ENCODE measurements around the gene ZFHX2. TPM values are rescaled to one million over a fixed set of nuclear protein-coding genes. Genes with fewer than 3 reads are reported as not detected.
"Not testable (repeated sequence)": the region's sequence is repeated elsewhere in the genome, so short reads cannot be mapped to it uniquely, and the experiment has no call there.

ZFHX2 gene
- total and polyA plus RNA-seq, 2 of the 4 experiments (the other 2 are of a cell fraction) = 0.18 to 0.53 TPM

DNA sequence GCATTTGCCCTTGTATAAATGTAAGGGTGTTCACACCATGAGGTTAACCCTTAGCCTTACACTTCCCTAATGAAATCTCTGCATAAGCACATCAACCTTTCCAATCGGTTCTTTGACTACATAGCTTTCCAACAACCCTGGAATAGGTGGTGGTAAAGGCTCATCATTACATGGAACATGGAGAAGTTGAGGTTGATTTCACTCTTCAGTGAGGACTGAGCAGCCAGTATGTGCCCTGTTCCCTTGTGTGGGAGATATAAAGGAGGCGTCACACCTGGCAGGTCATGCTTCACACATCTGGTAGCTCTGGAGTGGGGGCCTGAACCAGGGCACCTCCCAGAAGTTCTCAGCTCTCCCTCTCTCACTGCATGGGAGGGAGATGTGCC, 48.8 kb upstream of the ZFHX2 start:
- H3K18ac ChIP-seq (ENCODE audit: low read depth, low read length) = no peak overlapping the region
- H3K4me3 ChIP-seq (ENCODE audit: insufficient read depth, low read depth, low read length) = no peak overlapping the region
- dilution Hi-C loops (cut with HindIII; ENCODE audit: low sequenced_read_pairs, unreplicated experiment) (no loop called here), in situ Hi-C loops (cut with MboI; ENCODE audit: low sequenced_read_pairs) (no loop called here), intact Hi-C loops (cut with micrococcal nuclease) (no loop called here)
- ChIA-PET CTCF (interaction anchor here (0.5 to 1.6 kb wide), 2 partner anchors 11 to 353 kb away, joined by 4 to 5 read pairs; partner anchors contain the start of gene DHRS4), POLR2A (ENCODE audit: unreplicated experiment) (no interaction called here)
- no peak overlapping the region for H2BK5ac ChIP-seq (ENCODE audit: low read depth, low read length, poor library complexity, severe bottlenecking)
- no TSS peak for BruUV-seq (replicated peaks)
- no peak overlapping the region for H3K4me2 ChIP-seq (ENCODE audit: low read depth, low read length)
- no peaks in the 10 kb centered on the region for H3K36me3 ChIP-seq (ENCODE audit: control insufficient read depth, insufficient read depth, low read length)
- no peak overlapping the region for H3K14ac ChIP-seq (replicated peaks; ENCODE audit: low read depth, low read length)
- H3K27me3 ChIP-seq (ENCODE audit: control insufficient read depth, insufficient read depth, low read length) = no peaks in the 10 kb centered on the region
- no peaks in the 10 kb centered on the region for H3K79me1 ChIP-seq (ENCODE audit: low read depth in 1 of 2, low read length in 2 of 2)
- H4K8ac ChIP-seq (ENCODE audit: low read depth in 2 of 2, low read length in 2 of 2) = no peak overlapping the region
- H3K4ac ChIP-seq (ENCODE audit: low read depth, low read length) = no peak overlapping the region
- no peaks in the 10 kb centered on the region for H3K9me3 ChIP-seq (ENCODE audit: control insufficient read depth, insufficient read depth, low read length)
- H2BK15ac ChIP-seq (ENCODE audit: low read depth, low read length) = no peak overlapping the region
- no peak overlapping the region for H4K5ac ChIP-seq (ENCODE audit: low read depth, low read length)
- no peak overlapping the region for H4K91ac ChIP-seq (ENCODE audit: insufficient read depth, low read depth, low read length)
- no peak overlapping the region for H3K23ac ChIP-seq (ENCODE audit: low read depth, low read length)
- H3K56ac ChIP-seq (ENCODE audit: extremely low read depth, insufficient read depth, low read length) = no peak overlapping the region
- no peak for DNase-seq
- TF ChIP-seq NFE2L2 (IDR thresholded peaks at IDR 0.05; ENCODE audit: low read depth, low read length) (no peak), CHD1 (IDR thresholded peaks at IDR 0.05; ENCODE audit: low read depth, low read length) (no peak), RAD21 (IDR thresholded peaks at IDR 0.05; ENCODE audit: low read length) (no peak), MXI1 (IDR thresholded peaks at IDR 0.05; ENCODE audit: borderline replicate concordance, low read depth, low read length) (no peak), POLR2A (IDR thresholded peaks at IDR 0.05; ENCODE audit: low read depth, low read length) (no peak)
- TF ChIP-seq, protein P1, sequence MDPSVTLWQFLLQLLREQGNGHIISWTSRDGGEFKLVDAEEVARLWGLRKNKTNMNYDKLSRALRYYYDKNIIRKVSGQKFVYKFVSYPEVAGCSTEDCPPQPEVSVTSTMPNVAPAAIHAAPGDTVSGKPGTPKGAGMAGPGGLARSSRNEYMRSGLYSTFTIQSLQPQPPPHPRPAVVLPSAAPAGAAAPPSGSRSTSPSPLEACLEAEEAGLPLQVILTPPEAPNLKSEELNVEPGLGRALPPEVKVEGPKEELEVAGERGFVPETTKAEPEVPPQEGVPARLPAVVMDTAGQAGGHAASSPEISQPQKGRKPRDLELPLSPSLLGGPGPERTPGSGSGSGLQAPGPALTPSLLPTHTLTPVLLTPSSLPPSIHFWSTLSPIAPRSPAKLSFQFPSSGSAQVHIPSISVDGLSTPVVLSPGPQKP (IDR thresholded peaks at IDR 0.05; ENCODE audit: borderline replicate concordance, low read depth, low read length) = no peak
- no peak overlapping the region for H2AFZ ChIP-seq (replicated peaks; ENCODE audit: low read length, poor library complexity)
- no peak overlapping the region for H3K9ac ChIP-seq (ENCODE audit: low read depth, low read length)
- H4K20me1 ChIP-seq (ENCODE audit: insufficient read depth, low read length) = no peaks in the 10 kb centered on the region
- no peak overlapping the region for H2BK120ac ChIP-seq (ENCODE audit: low read depth, low read length)
- H2AK9ac ChIP-seq (replicated peaks; ENCODE audit: low read depth, low read length, poor library complexity) = no peak overlapping the region
- no peak overlapping the region for H2AK5ac ChIP-seq (ENCODE audit: low read depth, low read length)
- no peaks in the 10 kb centered on the region for H3K4me1 ChIP-seq (ENCODE audit: control insufficient read depth, insufficient read depth, low read length)
- H2BK20ac ChIP-seq (ENCODE audit: low read depth, low read length) = no peak overlapping the region
- no peaks in the 10 kb centered on the region for H3K9me1 ChIP-seq (ENCODE audit: insufficient read depth, low read length)
- no peak for ATAC-seq (ENCODE audit: low read depth)
- no CpG with 5 or more reads among the region's 2 CpGs for WGBS, 2 experiments (ENCODE audit: extremely low coverage in 2 of 2, insufficient read length in 1 of 2)
- H3K27ac ChIP-seq (ENCODE audit: insufficient read depth, low read length) = no peak overlapping the region

DNA sequence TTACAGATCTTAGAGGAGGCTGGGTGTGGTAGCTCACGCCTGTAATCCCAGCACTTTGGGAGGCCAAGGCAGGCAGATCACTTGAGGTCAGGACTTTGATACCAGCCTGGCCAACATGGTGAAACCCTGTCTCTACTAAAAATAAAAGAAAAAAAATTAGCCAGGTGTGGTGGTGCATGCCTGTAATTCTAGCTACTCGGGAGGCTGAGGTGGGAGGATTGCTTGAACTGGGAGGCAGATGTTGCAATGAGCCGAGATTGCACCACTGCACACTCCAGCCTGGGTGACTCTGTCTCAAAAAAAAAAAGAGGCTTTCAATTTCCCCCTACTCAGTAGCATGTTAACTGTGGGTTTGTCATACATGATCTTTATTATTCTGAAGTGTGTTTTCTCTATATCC, 42.6 kb upstream of the ZFHX2 start:
- BruUV-seq (replicated peaks); DNase-seq; H3K4me3 ChIP-seq (ENCODE audit: insufficient read depth, low read depth, low read length); H3K14ac ChIP-seq (replicated peaks; ENCODE audit: low read depth, low read length); H3K18ac ChIP-seq (ENCODE audit: low read depth, low read length); H3K4me2 ChIP-seq (ENCODE audit: low read depth, low read length); H4K5ac ChIP-seq (ENCODE audit: low read depth, low read length); H3K9me1 ChIP-seq (ENCODE audit: insufficient read depth, low read length); H3K56ac ChIP-seq (ENCODE audit: extremely low read depth, insufficient read depth, low read length); H2AK5ac ChIP-seq (ENCODE audit: low read depth, low read length); H2AK9ac ChIP-seq (replicated peaks; ENCODE audit: low read depth, low read length, poor library complexity); H2BK5ac ChIP-seq (ENCODE audit: low read depth, low read length, poor library complexity, severe bottlenecking); H3K27me3 ChIP-seq (ENCODE audit: control insufficient read depth, insufficient read depth, low read length); H2BK120ac ChIP-seq (ENCODE audit: low read depth, low read length); H3K27ac ChIP-seq (ENCODE audit: insufficient read depth, low read length); H4K8ac ChIP-seq (ENCODE audit: low read depth in 2 of 2, low read length in 2 of 2); H3K4ac ChIP-seq (ENCODE audit: low read depth, low read length); H3K23ac ChIP-seq (ENCODE audit: low read depth, low read length); H3K9ac ChIP-seq (ENCODE audit: low read depth, low read length); H4K20me1 ChIP-seq (ENCODE audit: insufficient read depth, low read length); ATAC-seq (ENCODE audit: low read depth); H2AFZ ChIP-seq (replicated peaks; ENCODE audit: low read length, poor library complexity); H4K91ac ChIP-seq (ENCODE audit: insufficient read depth, low read depth, low read length); H2BK20ac ChIP-seq (ENCODE audit: low read depth, low read length); H3K79me1 ChIP-seq (ENCODE audit: low read depth in 1 of 2, low read length in 2 of 2); CTCF ChIA-PET; H3K9me3 ChIP-seq (ENCODE audit: control insufficient read depth, insufficient read depth, low read length); in situ Hi-C loops (cut with MboI; ENCODE audit: low sequenced_read_pairs); POLR2A ChIA-PET (ENCODE audit: unreplicated experiment); H3K36me3 ChIP-seq (ENCODE audit: control insufficient read depth, insufficient read depth, low read length); H2BK15ac ChIP-seq (ENCODE audit: low read depth, low read length); dilution Hi-C loops (cut with HindIII; ENCODE audit: low sequenced_read_pairs, unreplicated experiment); H3K4me1 ChIP-seq (ENCODE audit: control insufficient read depth, insufficient read depth, low read length): not testable (repeated sequence)
- intact Hi-C loops (cut with micrococcal nuclease) = loop anchor here (2.0 kb wide), 1 partner anchor 29 kb away; no protein-coding TSS in a partner anchor
- WGBS, 2 experiments (ENCODE audit: extremely low coverage in 2 of 2, insufficient read length in 1 of 2) = no CpG with 5 or more reads among the region's 3 CpGs
